AG09309 (cell line): ENCODE measurements around the gene HOXA13.

Experiments used
- DNase-seq: peaks from one replicate; pipeline ENCODE4 v3.0.0-alpha.2; 2010; ENCODE audit warnings: low read depth
- H3K4me3 ChIP-seq: 2 replicates; pipeline ENCODE4 v1.5.1; 2011; ENCODE audit warnings: mild to moderate bottlenecking, low read depth, low read length, moderate library complexity; ENCODE audit not compliant: control insufficient read depth
- CTCF ChIP-seq: IDR thresholded peaks from 2 replicates; pipeline ENCODE4 v1.5.1; 2011; ENCODE audit warnings: mild to moderate bottlenecking, low read depth, low read length, inconsistent platforms; ENCODE audit not compliant: insufficient read depth, control insufficient read depth; ENCODE audit errors: missing control alignments

HOXA13 gene

GRCh38 chr7:27179503-27180430 lies 20.1 kb downstream of the HOXA13 start:
- H3K4me3 ChIP-seq: peak overlapping the region; percentile 87
- TF ChIP-seq CTCF: peak; percentile 93
- no peak for DNase-seq

GRCh38 chr7:27179030-27179429 lies 20.9 kb downstream of the HOXA13 start:
- TF ChIP-seq CTCF: no peak
- DNase-seq: no peak
- H3K4me3 ChIP-seq: peak overlapping the region; percentile 87

GRCh38 chr7:27178366-27178765 lies 21.5 kb downstream of the HOXA13 start:
- no peak for TF ChIP-seq CTCF
- H3K4me3 ChIP-seq: peak overlapping the region; percentile 87
- no peak for DNase-seq

GRCh38 chr7:27177795-27178320 lies 22.0 kb downstream of the HOXA13 start:
- no peak for DNase-seq
- TF ChIP-seq CTCF: no peak
- H3K4me3 ChIP-seq: peak overlapping the region; percentile 87

- H3K4me3 ChIP-seq: peak overlapping the region; percentile 87
- no peak for TF ChIP-seq CTCF
- DNase-seq: no peak
Measured at GRCh38 chr7:27176962-27177794, 22.7 kb downstream of the HOXA13 start.

GRCh38 chr7:27176524-27176845 lies 23.4 kb downstream of the HOXA13 start:
- peak overlapping the region; percentile 87 for H3K4me3 ChIP-seq
- TF ChIP-seq CTCF: no peak
- DNase-seq: no peak
